ENCODE results near the gene DUOXA2.

DUOXA2 gene

DNA sequence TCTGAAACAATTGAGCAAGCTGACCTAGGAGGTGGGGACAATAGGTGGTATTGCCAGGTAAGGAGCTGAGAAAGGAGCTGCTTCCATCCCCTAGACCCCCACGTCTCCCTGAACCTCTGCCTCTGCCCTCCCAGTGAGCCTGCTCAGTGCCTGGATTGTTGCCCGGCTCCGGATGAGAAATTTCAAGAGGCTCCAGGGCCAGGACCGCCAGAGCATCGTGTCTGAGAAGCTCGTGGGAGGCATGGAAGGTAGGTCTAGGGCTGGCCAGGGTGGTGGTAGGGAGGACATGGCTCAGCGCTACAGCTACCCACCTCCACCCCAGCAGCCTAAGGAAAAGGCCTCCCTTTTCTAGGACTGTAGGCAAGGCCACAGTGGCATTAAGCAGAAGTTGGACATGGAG is 28.9 kb downstream of the DUOXA2 start:
- no peaks in the 10 kb centered on the region for H3K4me1 ChIP-seq (ENCODE audit: insufficient read depth, low read length, poor library complexity, severe bottlenecking)
- no peak overlapping the region for H3K4me3 ChIP-seq (ENCODE audit: low read length, poor library complexity, severe bottlenecking)
- no peaks in the 10 kb centered on the region for H3K27me3 ChIP-seq (ENCODE audit: insufficient read depth, low read length, poor library complexity, severe bottlenecking)
- H3K4me2 ChIP-seq (ENCODE audit: low read depth, low read length, poor library complexity, severe bottlenecking): no peak overlapping the region
- no peak overlapping the region for H3K9ac ChIP-seq (ENCODE audit: low read depth, low read length, poor library complexity, severe bottlenecking)
- no peaks in the 10 kb centered on the region for H3F3A ChIP-seq (ENCODE audit: low read depth)
- no peaks in the 10 kb centered on the region for H3K9me2 ChIP-seq (replicated peaks; ENCODE audit: low read depth, low read length)
- H3K79me2 ChIP-seq (ENCODE audit: insufficient read depth, low read length): no peaks in the 10 kb centered on the region
- no peaks in the 10 kb centered on the region for H4K20me1 ChIP-seq (ENCODE audit: insufficient read depth, low read length, poor library complexity, severe bottlenecking)
- H3K36me3 ChIP-seq (ENCODE audit: insufficient read depth, low read length): no peaks in the 10 kb centered on the region
- TF ChIP-seq EZH2phosphoT487 (IDR thresholded peaks at IDR 0.05; ENCODE audit: borderline replicate concordance): no peak
- TF ChIP-seq, protein P1, sequence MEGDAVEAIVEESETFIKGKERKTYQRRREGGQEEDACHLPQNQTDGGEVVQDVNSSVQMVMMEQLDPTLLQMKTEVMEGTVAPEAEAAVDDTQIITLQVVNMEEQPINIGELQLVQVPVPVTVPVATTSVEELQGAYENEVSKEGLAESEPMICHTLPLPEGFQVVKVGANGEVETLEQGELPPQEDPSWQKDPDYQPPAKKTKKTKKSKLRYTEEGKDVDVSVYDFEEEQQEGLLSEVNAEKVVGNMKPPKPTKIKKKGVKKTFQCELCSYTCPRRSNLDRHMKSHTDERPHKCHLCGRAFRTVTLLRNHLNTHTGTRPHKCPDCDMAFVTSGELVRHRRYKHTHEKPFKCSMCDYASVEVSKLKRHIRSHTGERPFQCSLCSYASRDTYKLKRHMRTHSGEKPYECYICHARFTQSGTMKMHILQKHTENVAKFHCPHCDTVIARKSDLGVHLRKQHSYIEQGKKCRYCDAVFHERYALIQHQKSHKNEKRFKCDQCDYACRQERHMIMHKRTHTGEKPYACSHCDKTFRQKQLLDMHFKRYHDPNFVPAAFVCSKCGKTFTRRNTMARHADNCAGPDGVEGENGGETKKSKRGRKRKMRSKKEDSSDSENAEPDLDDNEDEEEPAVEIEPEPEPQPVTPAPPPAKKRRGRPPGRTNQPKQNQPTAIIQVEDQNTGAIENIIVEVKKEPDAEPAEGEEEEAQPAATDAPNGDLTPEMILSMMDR (conservative IDR thresholded peaks at IDR 0.05; ENCODE audit: low read length): no peak
- H3K9me3 ChIP-seq (ENCODE audit: insufficient read depth, low read depth, low read length): no peaks in the 10 kb centered on the region
- H2AFZ ChIP-seq (ENCODE audit: low read length): no peak overlapping the region

DNA sequence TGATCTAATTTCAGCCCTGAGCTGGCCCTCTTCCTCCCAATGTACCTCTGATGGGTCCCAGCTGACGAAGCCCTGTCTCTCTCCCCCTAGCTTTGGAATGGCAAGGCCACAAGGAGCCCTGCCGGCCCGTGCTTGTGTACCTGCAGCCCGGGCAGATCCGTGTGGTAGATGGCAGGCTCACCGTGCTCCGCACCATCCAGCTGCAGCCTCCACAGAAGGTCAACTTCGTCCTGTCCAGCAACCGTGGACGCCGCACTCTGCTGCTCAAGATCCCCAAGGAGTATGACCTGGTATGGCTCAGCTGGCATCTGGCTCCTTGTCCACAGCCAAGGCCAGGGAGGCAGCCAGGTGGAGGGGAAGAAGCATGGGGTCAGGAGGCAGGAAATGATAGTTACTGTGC is 29.8 kb downstream of the DUOXA2 start:
- no peak overlapping the region for H2AFZ ChIP-seq (ENCODE audit: low read length)
- no peak overlapping the region for H3K9ac ChIP-seq (ENCODE audit: low read depth, low read length, poor library complexity, severe bottlenecking)
- no peaks in the 10 kb centered on the region for H3K27me3 ChIP-seq (ENCODE audit: insufficient read depth, low read length, poor library complexity, severe bottlenecking)
- H3K4me3 ChIP-seq (ENCODE audit: low read length, poor library complexity, severe bottlenecking): no peak overlapping the region
- H3K4me2 ChIP-seq (ENCODE audit: low read depth, low read length, poor library complexity, severe bottlenecking): no peak overlapping the region
- no peaks in the 10 kb centered on the region for H3K9me2 ChIP-seq (replicated peaks; ENCODE audit: low read depth, low read length)
- no peaks in the 10 kb centered on the region for H3F3A ChIP-seq (ENCODE audit: low read depth)
- no peaks in the 10 kb centered on the region for H3K9me3 ChIP-seq (ENCODE audit: insufficient read depth, low read depth, low read length)
- H3K4me1 ChIP-seq (ENCODE audit: insufficient read depth, low read length, poor library complexity, severe bottlenecking): peaks cover 4% of the 10 kb centered on the region
- no peaks in the 10 kb centered on the region for H3K36me3 ChIP-seq (ENCODE audit: insufficient read depth, low read length)
- no peaks in the 10 kb centered on the region for H4K20me1 ChIP-seq (ENCODE audit: insufficient read depth, low read length, poor library complexity, severe bottlenecking)
- H3K79me2 ChIP-seq (ENCODE audit: insufficient read depth, low read length): no peaks in the 10 kb centered on the region
- TF ChIP-seq, protein P1 (conservative IDR thresholded peaks at IDR 0.05; ENCODE audit: low read length): no peak
- no peak for TF ChIP-seq EZH2phosphoT487 (IDR thresholded peaks at IDR 0.05; ENCODE audit: borderline replicate concordance)

DNA sequence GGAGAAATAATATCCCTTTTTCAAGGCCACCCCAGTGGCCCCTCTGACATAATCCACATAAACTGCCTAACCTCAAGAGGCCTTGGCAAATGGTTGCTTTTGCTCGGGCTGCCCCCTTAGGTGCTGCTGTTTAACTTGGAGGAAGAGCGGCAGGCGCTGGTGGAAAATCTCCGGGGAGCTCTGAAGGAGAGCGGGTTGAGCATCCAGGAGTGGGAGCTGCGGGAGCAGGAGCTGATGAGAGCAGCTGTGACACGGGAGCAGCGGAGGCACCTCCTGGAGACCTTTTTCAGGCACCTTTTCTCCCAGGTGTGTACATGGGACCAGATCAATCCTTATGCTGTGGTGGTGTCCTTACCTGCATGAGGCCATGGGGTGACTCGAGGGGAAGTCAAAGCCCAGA is 30.6 kb downstream of the DUOXA2 start:
- Histone ChIP-seq H3K9me3 (ENCODE audit: insufficient read depth, low read depth, low read length) (no peaks in the 10 kb centered on the region), H3K4me2 (ENCODE audit: low read depth, low read length, poor library complexity, severe bottlenecking) (no peak overlapping the region), H3K27me3 (ENCODE audit: insufficient read depth, low read length, poor library complexity, severe bottlenecking) (no peaks in the 10 kb centered on the region), H3K4me3 (ENCODE audit: low read length, poor library complexity, severe bottlenecking) (no peak overlapping the region), H3F3A (ENCODE audit: low read depth) (no peaks in the 10 kb centered on the region), H3K9me2 (replicated peaks; ENCODE audit: low read depth, low read length) (no peaks in the 10 kb centered on the region), H3K9ac (ENCODE audit: low read depth, low read length, poor library complexity, severe bottlenecking) (no peak overlapping the region), H3K4me1 (ENCODE audit: insufficient read depth, low read length, poor library complexity, severe bottlenecking) (peaks cover 5% of the 10 kb centered on the region), H2AFZ (ENCODE audit: low read length) (no peak overlapping the region), H3K79me2 (ENCODE audit: insufficient read depth, low read length) (no peaks in the 10 kb centered on the region), H3K36me3 (ENCODE audit: insufficient read depth, low read length) (no peaks in the 10 kb centered on the region), H4K20me1 (ENCODE audit: insufficient read depth, low read length, poor library complexity, severe bottlenecking) (no peaks in the 10 kb centered on the region)
- TF ChIP-seq, protein P1 (conservative IDR thresholded peaks at IDR 0.05; ENCODE audit: low read length): no peak
- TF ChIP-seq EZH2phosphoT487 (IDR thresholded peaks at IDR 0.05; ENCODE audit: borderline replicate concordance): no peak
